SH-SY5Y (cell line): Measurements from ENCODE around the gene WBP1L.

Source experiments
- GATA2 ChIP-seq: IDR thresholded peaks from 2 replicates; pipeline ENCODE4 v1.6.1; 2011; ENCODE audit warnings: mild to moderate bottlenecking, low read depth, low read length
- GATA3 ChIP-seq: IDR thresholded peaks from 2 replicates; pipeline ENCODE4 v1.6.1; 2011; ENCODE audit warnings: low read depth, mild to moderate bottlenecking, low read length, moderate library complexity

- TF ChIP-seq GATA2: no peak
- no peak for TF ChIP-seq GATA3
These were observed 56.1 kb downstream of the WBP1L start for GRCh38 chr10:102799691-102800471.
